HG03039 (cell line): Measurements from ENCODE around the gene FAM53B.

ENCODE experiments used
- ATAC-seq: cut with Tn5 transposase; IDR thresholded peaks from one replicate; pipeline ENCODE4 v1.9.1; 2021; ENCODE audit warnings: mild to moderate bottlenecking, moderate library complexity; ENCODE audit not compliant: unreplicated experiment

Gene FAM53B

DNA sequence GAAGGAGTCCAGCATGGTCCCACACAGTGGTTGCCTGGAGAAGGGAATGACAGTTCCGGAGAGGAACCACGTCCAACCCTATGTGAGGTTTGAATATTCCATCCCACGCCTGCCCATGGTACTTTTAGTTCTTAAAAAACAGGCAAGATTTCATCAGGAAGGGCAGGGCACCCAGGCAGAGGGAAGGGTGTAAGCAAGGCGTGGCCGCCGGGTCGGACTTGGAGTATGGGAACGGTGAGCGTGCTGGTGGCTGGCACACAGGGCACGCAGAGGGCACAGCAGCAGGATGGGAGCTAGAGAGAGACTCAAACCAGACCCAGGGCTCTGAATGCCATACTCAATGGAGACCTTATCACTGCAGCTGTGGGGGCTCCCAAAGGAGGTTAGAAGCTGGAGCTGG is 34.3 kb downstream of the FAM53B start:
- no peak for ATAC-seq

DNA sequence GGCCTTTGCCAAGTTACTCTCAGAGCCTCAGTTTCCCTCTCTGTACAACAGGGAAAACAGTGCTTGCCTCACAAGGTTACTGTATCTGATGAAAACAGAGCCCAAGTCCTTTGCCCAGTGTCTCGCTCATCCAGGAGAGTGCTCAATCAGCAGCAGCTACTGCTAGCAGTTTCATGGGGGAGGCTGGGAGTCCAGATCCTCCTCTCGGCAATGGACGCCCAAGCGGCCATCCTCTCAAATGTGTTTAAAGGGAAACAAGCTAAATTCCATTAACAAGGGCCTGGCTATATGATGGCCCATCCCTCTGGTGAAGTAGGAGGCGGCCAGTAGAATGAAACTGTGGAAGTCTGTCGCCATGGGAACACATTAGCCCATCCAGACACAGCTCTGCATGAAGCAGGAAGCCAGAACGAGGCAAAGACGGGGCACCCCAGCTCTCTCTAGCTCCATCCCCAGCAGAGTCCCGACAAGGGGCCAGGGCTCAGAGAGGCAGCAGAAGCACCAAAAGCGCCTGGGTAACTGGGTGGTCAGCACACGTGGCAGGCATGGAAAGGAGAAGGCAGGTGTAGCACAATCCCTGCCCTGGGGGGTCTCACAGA is 35.2 kb downstream of the FAM53B start:
- ATAC-seq: no peak

DNA sequence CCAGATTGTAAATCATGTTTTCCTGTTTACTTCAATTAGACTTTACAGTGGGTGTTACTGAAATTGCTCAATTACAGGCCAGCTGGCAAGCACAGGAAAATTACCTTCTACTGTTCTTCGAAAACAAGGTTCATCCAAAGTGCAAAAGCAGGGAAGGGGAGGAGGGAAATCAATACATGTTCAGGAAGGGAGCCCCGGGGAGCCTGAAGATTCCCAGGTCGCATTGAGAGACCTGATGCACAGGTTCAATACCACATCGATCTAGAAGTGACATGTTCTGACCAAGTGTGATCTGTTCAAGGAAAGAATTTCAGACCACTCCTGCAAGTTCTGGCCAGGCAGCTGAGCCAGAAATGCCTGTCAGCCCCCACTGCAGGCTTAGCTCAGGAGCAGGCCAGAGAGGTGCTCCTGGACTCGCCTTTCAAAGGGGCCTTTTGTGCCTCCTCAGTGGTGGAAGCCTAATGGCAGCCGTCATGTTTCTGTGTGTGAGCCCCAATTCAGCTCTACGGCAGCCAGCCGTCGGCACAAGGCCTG is 35.9 kb downstream of the FAM53B start:
- no peak for ATAC-seq

DNA sequence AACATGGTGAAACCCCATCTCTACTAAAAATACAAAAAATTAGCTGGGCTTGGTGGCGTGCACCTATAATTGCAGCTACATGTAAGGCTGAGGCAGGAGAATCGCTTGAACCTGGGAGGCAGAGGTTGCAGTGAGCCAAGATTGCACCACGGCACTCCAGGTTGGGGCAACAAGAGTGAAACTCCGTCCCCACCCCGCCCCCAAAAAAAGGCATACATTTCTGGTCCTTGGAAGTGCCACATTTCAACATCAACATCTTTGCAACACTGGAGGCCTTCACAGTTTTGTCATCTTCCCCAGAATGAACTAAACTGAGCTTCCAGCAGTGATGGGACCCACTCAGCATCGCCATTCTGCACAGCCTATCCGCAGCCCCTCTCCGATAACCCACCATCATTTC is 36.6 kb downstream of the FAM53B start:
- no peak for ATAC-seq

DNA sequence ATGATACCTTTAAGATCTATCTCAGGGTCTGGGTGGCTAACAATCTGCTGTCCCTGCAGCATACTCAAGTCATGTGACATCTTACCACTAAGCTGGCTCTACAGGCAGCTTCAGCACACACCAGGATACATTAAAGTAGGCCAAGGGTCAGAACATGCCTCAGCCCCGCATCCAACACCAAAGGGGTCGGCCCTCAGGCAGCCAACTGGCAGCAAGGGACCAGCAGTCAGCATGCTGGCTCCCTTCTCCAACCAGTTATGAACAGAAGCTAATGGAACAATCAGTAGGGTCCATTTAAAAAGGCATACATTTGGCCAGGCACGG is 37.1 kb downstream of the FAM53B start:
- no peak for ATAC-seq

DNA sequence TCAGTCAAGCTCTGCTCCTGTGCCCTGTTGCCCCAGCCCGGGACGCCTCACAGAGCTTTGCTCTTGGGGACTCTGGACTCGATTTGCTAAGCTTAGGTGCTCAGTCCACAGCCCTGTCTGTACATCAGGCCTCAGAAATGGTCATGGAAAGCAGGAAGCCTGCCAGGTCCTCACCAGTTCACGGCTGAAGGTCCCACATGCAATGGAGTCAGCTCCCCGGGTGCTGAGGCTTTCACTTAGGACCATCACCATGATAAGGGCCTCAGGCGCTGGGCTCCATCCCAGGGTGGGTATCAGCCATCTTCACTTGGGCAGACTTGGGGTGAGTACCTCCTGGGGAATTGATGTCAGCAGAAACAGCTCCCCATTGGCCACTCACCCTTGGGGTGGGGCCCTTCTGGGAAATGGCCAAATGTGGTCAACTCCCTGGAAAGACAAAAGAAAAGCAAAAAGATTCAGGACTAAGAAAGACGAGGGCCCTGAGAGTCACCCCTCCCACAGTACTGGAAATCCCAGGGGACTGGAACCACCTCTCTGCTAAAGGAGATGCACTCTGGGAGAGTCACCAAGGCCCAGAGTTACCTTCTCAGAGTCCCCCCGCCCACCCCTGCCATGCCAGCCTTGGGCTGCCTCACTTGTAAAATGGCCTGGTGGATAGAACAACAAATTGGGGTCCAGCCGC is 37.6 kb downstream of the FAM53B start:
- ATAC-seq: no peak

DNA sequence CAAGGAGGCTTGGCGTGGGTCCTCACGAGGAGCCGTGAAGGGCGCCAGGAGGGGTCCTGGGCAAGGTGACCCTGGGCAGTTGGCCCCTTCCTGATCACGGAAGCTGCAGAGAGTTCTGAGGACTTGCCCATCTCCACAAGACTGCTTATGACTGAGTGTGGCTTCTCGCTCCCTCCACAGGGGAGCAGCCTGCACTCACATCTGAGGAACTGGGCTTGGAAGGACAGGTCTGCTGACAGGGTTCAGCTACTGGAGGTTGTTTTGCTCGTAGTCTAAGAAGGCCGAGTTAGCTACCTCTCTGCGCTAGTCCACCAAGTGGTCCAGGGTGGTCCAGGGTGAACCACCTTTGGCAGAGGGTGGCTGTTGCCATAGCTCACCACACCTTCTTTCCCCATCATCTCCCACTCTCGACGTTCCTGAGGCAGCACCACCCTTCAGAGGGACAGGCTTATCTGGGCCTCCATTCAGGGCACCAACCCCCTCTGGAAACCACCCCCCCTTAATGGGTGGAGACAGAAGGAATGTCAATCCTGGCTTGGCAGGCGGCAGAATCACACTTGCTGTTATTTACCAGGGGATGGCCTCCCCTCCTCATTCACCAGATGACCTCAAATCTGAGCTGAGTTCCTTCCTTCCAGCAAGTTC is 38.2 kb downstream of the FAM53B start:
- ATAC-seq: no peak

DNA sequence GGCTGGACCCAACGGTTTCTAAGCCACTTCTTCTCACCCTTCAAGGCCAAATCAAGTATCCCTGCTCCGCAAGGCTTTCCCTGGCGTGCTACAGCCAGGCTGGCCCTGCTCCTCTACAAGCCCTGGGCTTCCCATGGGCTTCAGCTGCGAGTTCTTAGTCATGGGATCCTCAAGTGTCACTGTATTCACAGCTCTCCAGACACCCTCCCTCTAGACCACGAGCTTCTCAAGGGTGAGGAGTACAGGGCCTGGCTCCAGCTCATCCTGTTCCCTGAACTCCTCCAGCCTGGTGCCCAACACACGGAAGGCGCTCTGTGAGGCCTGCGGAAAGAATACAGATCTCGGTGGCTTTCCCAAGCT is 38.8 kb downstream of the FAM53B start:
- no peak for ATAC-seq

DNA sequence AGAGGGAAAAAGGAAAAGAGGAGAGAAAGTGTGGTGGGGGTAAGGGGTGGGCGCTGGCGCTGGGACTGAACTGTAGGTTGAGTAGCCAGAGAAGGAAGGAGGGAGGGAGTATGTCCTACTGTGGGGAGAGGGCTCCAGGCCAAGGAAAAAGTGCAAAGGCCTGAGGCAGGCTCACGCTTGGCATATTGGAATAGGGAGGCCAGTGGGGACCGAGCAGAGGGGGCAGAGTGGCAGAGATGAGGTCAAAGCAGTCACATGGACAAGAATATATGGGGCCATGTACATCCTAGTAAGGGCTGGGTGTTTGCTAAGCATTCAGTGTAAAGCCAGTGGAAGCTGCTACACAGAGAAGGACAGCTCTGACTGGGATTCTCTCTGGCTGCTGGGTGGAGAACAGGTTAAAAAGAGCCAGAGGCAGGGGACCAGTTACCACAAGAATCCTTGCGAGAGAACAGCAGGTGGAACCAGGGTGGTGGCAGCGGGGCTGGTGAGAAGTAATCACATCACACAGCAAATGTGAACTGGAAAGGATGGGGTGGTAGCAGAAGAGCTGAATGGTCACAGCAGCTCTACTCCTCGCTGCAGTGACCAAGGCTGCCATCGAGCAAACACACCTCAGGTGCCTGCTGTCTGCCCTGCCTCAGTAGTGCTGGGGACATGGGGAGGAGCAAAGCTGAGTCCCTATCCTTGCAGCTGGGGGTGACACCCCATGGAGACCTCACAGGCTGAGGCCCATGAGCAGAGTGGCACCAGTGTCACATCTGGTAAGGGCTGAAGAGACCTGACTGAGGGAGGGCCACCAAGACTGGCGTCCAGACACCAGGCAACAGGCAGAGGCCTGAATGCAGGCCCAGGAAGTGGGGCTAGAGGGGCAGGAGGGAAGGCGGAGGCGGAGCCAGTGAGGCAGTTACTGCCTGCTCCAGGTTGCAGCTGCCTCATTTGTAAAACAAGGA is 39.5 kb downstream of the FAM53B start:
- ATAC-seq: no peak

DNA sequence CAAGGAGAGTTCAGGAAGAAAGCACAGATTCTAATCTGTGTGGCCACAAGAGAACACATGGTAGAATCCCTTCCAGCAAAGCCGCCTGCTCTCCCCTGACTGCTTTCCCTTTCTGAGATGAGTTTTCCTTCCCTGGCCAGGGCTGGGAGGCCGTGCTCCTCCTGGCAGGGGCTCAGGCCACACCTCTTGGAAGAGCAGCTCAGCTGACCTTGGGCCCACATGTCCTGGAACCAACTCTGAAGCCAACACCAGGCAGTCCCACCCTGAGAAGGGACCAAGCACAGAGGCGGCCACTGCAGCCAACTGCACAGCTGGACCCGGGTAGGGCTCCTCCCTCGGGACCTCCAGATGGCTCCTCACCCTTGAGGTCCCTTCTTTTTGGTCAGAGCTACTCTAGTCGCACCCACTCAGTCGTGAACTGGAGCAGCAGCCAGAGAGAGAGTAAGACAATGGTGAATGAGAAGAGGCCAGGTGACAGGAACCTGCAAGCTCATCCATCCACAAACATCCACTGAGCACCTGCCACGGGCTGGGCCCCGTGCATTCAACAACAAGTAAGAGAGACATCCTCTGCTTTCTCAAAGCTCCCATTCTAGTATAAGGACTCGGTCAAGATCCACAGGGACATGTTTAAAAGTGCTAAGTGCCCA is 40.3 kb downstream of the FAM53B start:
- ATAC-seq: no peak

DNA sequence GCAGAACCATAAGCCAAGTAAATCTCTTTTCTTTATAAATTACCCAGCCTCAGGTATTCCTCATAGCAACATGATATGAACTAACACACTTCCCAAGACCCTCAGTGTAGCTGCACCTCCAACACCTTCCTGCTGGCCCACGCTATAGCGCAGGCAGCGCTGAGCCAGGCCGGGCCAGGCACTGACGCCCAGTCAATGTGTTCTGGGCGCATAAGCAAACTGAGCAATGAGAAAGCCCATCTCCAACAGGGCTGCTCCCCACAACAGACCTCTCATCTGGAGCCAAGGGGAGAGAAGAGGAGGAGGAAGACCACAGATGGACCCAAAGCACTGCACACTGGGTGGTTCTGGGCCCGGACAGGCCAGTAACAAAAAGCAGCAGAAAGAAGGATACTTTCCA is 40.8 kb downstream of the FAM53B start:
- ATAC-seq: no peak

DNA sequence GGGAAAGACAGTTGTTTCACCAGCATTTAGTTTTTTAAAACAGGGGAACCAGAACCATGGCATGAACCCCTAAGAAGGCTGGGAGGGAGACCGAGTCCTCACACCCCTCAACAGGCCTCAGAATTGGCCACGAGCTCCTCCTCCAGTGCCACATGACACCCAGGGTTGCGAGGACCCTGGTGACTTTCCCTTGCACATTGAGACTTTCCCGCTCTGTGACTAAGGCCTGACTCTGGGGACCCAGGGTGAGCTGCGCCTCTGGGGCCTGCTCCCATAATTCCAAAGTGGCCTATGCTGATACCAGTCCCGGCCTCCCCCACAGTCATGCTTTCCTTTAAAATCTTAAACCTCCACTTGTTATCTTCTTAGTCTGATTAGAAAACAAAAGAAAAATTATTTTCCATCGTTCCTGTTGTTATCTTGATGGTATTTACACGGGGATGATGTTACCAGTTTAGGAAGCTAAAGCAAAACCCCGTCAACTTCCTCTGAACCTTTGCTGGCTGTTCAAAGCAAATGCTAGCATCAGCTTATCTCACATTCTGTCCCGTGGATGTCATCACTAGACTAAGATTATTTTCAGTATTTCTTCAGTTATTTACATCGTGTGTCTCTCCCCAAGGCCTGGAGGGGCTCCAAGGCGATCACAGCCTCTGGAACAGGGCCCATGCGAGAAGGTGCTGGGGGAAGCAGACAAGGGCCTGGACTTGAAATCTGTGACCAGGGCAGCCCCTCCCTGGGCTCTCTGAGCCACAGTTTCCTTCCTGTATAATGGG is 42.1 kb downstream of the FAM53B start:
- no peak for ATAC-seq

DNA sequence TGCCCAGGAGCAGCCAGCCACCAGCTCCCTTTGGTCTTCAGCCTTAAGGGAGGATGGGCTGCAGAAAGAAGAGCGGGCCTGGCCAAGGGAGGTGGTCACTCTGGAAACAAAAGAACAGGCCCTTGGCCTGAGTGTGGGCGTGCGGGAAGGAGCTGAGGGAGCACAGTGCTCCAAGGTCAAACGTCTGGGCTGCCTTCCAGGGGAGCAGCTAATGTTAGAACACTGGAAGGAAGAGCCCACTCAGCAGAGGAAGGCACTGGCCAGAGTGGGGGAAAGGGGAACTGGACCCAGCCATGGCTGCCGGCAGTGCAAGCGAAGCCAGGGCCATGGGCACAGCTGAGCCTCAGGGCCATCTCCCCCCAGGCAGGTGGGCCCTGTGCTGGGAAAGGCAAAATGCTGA is 42.7 kb downstream of the FAM53B start:
- ATAC-seq: no peak

DNA sequence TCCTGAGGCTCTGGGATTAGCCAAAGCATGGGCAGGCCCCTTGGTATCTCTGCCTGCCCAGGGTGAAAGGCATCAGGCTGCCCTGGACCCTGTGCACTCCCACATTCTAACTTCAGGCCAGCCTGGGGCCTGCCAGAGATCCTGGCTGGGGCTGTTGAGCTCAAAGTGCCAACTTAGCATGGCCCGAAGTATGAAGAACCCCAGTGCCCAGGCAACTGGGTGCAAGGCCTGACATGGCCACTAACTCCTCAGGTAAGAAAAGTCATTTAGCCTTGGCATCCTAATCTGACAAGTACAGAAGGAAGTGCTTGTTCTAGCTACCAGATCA is 43.2 kb downstream of the FAM53B start:
- ATAC-seq: no peak

DNA sequence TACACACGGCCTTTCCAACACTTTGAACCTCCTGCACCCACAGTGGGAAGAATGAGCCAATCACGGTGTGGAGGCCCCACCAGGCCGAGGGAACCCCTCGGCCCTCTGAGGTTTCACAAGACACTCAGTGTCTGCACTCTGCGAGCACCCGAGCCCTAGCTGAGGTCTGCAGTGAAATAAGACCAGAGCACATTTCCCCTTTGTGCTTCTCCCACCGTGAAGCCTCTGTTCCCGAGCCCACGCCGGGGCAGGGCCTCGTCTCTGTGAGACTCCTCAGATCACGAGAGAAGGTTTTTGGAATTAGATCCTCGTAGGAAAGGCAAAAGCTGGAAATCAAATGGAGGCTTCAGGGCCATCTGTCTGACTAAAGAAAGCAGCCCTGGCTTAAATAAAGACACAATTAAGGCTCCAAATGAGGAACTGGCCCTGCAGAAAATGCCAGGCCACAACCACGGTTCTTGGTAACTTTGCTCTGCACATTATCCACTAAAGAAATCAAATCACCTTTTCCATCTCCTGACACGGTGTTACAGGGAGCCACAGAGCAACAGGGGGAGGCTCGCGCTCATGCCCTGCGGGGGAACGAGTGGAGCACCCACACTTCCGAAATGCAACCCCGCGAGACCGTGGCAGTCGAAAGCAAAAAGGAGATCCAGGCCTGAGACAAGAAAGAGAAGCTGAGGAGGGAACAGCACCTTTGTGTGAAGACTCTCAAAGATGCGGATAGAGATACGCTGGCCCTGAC is 43.7 kb downstream of the FAM53B start:
- no peak for ATAC-seq

DNA sequence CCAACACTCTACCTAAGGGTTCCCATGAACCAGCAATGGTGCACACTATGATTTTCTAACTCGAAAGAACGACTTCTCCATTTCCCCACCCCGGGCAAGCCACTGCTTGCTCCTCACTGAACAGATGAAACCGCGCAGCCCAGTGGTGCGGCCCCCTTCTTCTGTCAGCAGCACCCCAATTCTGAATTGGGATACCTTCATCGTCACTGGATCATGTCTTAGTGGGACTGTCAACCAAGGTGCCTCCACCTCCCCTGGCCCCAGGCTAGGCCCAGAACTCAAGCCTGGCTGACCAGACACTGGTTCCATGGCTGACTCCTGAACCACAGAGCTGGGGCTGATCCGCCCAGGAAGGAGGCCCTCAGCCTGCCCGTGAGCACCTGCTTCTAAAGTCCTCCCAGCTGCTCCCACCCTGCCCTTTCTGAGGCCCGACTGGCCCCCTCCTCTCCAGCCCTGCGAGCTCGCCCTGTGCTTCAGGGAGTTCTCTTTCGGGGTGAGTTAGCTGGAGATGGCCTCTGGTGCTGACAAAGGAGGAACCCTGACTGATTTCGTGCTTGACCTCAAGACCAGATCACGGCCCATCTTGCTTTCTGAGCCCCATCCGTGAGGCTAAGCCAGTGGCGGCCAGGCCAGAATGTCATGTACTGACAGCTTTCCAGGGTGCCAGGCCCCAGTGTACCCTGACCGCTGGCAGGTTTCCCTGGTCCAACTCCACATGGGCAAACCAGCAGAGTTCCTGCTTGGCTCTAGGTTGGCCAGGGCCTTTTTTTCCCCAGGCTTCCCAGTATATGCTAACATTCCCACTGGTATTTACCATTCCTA is 44.5 kb downstream of the FAM53B start:
- ATAC-seq: no peak

DNA sequence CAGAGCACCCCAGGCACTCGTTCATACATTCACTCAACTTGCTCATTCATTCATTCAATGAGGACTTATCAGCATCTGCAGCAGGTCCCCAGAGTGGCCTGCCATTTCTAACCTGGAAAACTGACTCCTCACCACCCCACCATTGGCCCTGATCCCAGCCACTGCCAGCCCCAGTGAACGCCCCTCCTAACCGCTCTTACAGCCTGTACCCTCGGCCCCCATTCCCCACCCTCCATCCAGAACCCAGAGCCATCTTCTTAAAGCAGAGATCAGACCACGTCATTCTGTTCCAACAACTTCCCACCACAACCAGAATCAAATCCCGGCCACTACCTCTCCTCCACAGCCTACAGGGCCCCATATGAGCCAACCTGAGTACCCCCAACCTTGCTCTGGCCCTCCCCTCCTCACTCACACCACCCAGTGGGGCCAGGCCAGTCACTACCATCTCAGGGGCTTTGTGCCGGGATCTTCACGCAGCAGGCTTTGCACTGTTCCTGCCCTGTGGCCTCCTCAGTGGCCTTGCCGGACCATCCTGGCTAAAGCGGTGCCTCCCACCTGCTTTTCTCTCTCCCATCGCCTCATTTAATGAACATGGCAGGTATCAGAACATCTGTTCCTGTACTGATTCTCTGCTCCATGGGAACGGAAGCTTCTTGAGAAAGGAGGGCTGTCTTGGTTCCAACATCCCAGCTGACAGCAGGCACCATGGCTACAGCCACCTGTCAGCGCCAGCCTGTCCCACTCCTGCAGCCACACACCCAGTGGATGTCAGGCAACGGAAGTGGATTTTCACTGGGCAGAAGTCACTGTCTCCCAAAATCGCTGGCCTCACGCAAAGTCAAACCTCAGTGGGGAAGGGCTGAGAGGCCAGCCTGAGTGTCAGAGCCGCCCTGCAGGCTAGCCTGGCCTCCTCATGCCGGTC is 45.4 kb downstream of the FAM53B start:
- ATAC-seq: no peak
